Keratinocyte (primary cell): ENCODE measurements around the gene CYP4B1.

Experiments
- EZH2 ChIP-seq: IDR thresholded peaks from one replicate; pipeline ENCODE4 v1.6.1; 2012; ENCODE audit warnings: inconsistent platforms, mild to moderate bottlenecking, low read length, moderate library complexity
- TF ChIP-seq, protein P1 (sequence below), 3 experiments: IDR thresholded peaks in 1 of 3; conservative IDR thresholded peaks in 1 of 3; optimal IDR thresholded peaks in 1 of 3; 2 replicates in 2 of 3; 3 replicates in 1 of 3; pipeline versions ENCODE3 to v1.5.1; 2011; ENCODE audit warnings: low read length in 3 of 3, mild to moderate bottlenecking in 3 of 3, moderate library complexity in 2 of 3, control low read depth in 1 of 3, inconsistent platforms in 1 of 3; ENCODE audit not compliant: insufficient read depth in 2 of 3; ENCODE audit errors: extremely low read depth in 1 of 3

DNA sequence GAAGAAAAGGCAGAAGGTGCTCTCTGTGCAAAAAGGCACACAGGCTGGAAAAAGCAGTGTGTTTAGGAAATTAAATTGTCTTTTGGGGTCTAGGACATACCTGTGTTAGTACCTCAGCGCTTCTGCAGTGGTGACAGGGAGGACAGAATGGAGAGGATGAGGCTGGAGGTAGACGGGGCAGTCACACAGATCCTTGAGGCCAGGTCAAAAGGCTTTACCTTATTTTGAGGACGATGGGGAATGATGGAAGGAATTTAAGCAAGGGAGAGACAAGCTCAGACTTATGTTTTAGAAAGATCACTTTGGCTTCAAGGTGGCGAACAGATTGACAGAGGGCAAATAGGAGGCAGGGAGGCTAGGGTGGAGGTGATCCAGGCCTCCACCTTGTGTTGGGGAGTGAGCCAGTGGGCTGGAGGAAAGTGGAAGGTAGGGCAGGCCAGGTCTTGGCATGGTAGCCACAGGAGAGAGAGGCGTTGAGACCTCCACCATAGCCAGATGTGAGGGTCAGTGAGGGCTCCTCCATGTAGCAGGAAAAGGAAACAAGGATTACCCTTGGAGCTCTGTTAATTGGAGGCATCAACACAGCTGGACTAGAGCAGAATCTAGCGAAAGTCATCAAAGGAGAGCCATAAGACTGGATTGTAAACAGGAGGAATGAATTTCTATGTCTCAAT lies 4.2 kb downstream of the CYP4B1 start:
- TF ChIP-seq, protein P1, sequence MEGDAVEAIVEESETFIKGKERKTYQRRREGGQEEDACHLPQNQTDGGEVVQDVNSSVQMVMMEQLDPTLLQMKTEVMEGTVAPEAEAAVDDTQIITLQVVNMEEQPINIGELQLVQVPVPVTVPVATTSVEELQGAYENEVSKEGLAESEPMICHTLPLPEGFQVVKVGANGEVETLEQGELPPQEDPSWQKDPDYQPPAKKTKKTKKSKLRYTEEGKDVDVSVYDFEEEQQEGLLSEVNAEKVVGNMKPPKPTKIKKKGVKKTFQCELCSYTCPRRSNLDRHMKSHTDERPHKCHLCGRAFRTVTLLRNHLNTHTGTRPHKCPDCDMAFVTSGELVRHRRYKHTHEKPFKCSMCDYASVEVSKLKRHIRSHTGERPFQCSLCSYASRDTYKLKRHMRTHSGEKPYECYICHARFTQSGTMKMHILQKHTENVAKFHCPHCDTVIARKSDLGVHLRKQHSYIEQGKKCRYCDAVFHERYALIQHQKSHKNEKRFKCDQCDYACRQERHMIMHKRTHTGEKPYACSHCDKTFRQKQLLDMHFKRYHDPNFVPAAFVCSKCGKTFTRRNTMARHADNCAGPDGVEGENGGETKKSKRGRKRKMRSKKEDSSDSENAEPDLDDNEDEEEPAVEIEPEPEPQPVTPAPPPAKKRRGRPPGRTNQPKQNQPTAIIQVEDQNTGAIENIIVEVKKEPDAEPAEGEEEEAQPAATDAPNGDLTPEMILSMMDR (optimal IDR thresholded peaks at IDR 0.05 in 1 of 3, IDR thresholded peaks at IDR 0.05 in 1 of 3, conservative IDR thresholded peaks at IDR 0.05 in 1 of 3; ENCODE audit: extremely low read depth in 1 of 3, insufficient read depth in 2 of 3, low read length in 3 of 3) = no peak
- TF ChIP-seq EZH2 = no peak
